Suprapubic skin (tissue), 4 donors: ENCODE data around the gene PMF1. TPM values are rescaled to one million over a fixed set of nuclear protein-coding genes. Genes with fewer than 3 reads are reported as not detected.
"Not testable (repeated sequence)": the region's sequence is repeated elsewhere in the genome, so short reads cannot be mapped to it uniquely, and the experiment has no call there.

Experiments used
- DNase-seq, 2 donors: peaks; one replicate each; pipeline ENCODE4 v3.0.0-alpha.2; 2019; ENCODE audit warnings: low spot score in 2 of 2
- H3K27ac ChIP-seq: fragments of 200-600 bp; sonication (generic); one replicate; pipeline ENCODE4 v1.5.1; 2019
- H3K27me3 ChIP-seq: fragments of 200-600 bp; sonication (generic); one replicate; pipeline ENCODE4 v1.5.1; 2019
- H3K36me3 ChIP-seq: fragments of 200-600 bp; sonication (generic); one replicate; pipeline ENCODE4 v1.5.1; 2019
- H3K4me1 ChIP-seq: fragments of 200-600 bp; sonication (generic); one replicate; pipeline ENCODE4 v1.5.1; 2019
- H3K4me3 ChIP-seq: fragments of 200-600 bp; sonication (generic); one replicate; pipeline ENCODE4 v1.5.1; 2019; ENCODE audit warnings: mild to moderate bottlenecking
- H3K9me3 ChIP-seq: fragments of 200-600 bp; sonication (generic); one replicate; pipeline ENCODE4 v1.5.1; 2019
- CTCF ChIP-seq, 2 donors: fragments of 200-600 bp in 1 of 2; fragments of 450-650 bp in 1 of 2; sonication (generic) in 1 of 2; IDR thresholded peaks; one replicate each; pipeline ENCODE4 v1.5.1; 2016 to 2019; ENCODE audit warnings: antibody characterized with exemption in 2 of 2, mild to moderate bottlenecking in 1 of 2, moderate library complexity in 1 of 2
- EP300 ChIP-seq: sonication (generic); formaldehyde crosslinking; IDR thresholded peaks from one replicate; pipeline ENCODE4 v1.6.1; 2017; ENCODE audit warnings: antibody characterized with exemption
- POLR2A ChIP-seq, 2 donors: fragments of 450-650 bp; IDR thresholded peaks; one replicate each; pipeline ENCODE4 v1.6.1; 2017; ENCODE audit warnings: antibody characterized with exemption in 2 of 2, mild to moderate bottlenecking in 2 of 2, moderate library complexity in 2 of 2
- POLR2AphosphoS5 ChIP-seq, 3 donors: sonication (generic); formaldehyde crosslinking; IDR thresholded peaks; one replicate each; pipeline ENCODE4 v1.6.1; 2017; ENCODE audit warnings: antibody characterized with exemption in 3 of 3
- WGBS: methylation state at CpG from one replicate; pipeline ENCODE4 v1.1.5; 2018; 5-methylcytosine and 5-hydroxymethylcytosine counted together
- total RNA-seq, 4 donors: library from RNA; depleted of rRNA; stranded (reverse); fragments of >200 nt; gene quantifications; one replicate each; pipeline ENCODE4 v1.1.0, GENCODE V29; 2016

The PMF1 gene
- total RNA-seq, 4 donors from 2014 or later, result 42.7 to 74.3 (median 70.1) TPM

- 66% methylated on average over 5 of the region's 5 CpGs for WGBS
- TF ChIP-seq POLR2A (IDR thresholded peaks at IDR 0.05), result no peak
- TF ChIP-seq EP300, result no peak
- no peak for TF ChIP-seq CTCF (IDR thresholded peaks at IDR 0.05)
- TF ChIP-seq POLR2AphosphoS5 (IDR thresholded peaks at IDR 0.05), result no peak
- Histone ChIP-seq H3K36me3 (peaks cover 47% of the 10 kb centered on the region), H3K4me3 (no peak overlapping the region), H3K4me1 (no peaks in the 10 kb centered on the region), H3K9me3 (no peaks in the 10 kb centered on the region), H3K27ac (no peak overlapping the region), H3K27me3 (no peaks in the 10 kb centered on the region)
- DNase-seq, result no peak
Measured at GRCh38 chr1:156167536-156167935, 45.3 kb upstream of the PMF1 start.

DNA sequence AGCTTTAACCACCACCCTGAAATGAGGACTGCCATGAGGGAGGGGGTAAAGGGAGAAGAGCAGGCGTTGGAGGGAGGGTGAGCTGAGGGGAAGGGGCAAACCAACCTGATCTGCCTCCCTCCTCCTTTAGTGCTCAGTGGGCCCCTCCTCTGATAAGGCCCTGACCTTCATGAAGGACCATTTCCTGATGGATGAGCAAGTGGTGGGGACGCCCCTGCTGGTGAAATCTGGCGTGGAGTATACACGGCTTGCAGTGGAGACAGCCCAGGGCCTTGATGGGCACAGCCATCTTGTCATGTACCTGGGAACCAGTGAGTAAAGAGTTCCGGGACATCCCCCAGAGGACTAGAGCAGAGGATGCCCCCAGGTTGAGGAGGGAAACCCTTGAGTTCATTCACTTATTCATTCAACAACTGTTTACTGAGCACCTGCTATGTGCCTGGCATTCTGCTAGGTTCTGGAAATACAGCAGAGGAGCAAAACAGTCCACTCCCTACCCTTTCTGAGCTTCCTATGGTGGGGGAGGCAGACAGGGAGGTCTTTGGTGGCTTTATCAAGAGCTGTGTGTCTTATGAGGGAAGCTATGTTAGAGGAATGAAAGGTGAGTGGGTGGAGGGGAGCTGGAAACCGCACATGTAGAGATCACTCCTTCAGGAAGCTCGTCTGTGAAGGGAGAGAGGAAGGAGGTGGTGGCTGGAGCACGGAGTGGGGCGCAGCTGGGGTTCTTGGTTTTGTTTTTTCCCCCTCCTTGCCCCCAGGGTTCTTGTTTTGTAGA lies 39.9 kb upstream of the PMF1 start:
- Histone ChIP-seq H3K4me3 (no peak overlapping the region), H3K4me1 (no peaks in the 10 kb centered on the region), H3K36me3 (peaks cover 57% of the 10 kb centered on the region), H3K9me3 (no peaks in the 10 kb centered on the region), H3K27me3 (no peaks in the 10 kb centered on the region), H3K27ac (no peak overlapping the region)
- TF ChIP-seq CTCF (IDR thresholded peaks at IDR 0.05) (no peak), POLR2A (IDR thresholded peaks at IDR 0.05) (no peak), POLR2AphosphoS5 (IDR thresholded peaks at IDR 0.05) (no peak), EP300 (no peak)
- WGBS, result 87% methylated on average over 9 of the region's 9 CpGs
- no peak for DNase-seq

- Histone ChIP-seq H3K4me1 (no peaks in the 10 kb centered on the region), H3K9me3 (no peaks in the 10 kb centered on the region), H3K36me3 (peaks cover 41% of the 10 kb centered on the region), H3K4me3 (no peak overlapping the region), H3K27ac (no peak overlapping the region), H3K27me3 (no peaks in the 10 kb centered on the region)
- TF ChIP-seq POLR2A (IDR thresholded peaks at IDR 0.05), result no peak
- no peak for TF ChIP-seq EP300
- TF ChIP-seq CTCF (IDR thresholded peaks at IDR 0.05), result no peak
- WGBS, result 70% methylated on average over 2 of the region's 12 CpGs
- DNase-seq, result no peak
Measured at GRCh38 chr1:156176610-156177210, 36.1 kb upstream of the PMF1 start.

DNA sequence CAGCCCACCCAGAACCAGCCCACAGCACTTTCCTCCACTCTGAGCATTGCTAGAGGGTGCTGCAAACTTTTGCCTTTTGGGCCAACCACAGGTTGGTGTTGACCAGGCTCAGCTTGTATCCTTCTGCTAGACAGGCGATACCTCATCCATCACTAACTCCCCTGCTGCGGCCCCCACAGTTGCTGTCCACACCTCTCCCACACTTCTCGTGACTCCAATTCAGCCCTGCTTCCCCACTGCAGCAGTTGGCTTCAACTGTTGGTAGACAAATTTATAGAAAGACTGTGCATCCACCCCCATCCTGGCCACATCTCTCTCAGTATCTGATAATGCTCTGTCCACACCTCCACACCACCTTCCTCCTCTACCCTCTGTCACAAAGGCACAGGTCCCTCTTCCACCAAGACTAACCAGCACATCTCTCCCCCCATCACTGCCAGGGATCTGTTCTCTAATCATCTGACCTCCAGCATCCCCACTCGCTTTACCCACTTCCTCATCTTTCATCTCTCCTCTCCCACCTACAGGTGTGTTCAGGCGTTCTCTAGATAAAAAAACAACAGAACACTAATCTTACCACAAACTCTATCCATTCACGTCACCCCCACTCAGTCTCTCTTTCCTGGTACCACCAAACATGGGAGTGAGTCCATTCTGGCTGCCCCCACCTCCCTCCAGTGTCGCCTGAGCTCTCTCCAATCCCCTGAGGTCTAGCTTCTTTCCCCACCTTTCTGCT lies 34.7 kb upstream of the PMF1 start:
- TF ChIP-seq POLR2AphosphoS5 (IDR thresholded peaks at IDR 0.05) (no peak), CTCF (IDR thresholded peaks at IDR 0.05) (no peak), EP300 (no peak), POLR2A (IDR thresholded peaks at IDR 0.05) (no peak)
- DNase-seq, result no peak
- Histone ChIP-seq H3K4me1 (no peaks in the 10 kb centered on the region), H3K27ac (no peak overlapping the region), H3K9me3 (no peaks in the 10 kb centered on the region), H3K36me3 (peaks cover 41% of the 10 kb centered on the region), H3K27me3 (no peaks in the 10 kb centered on the region), H3K4me3 (no peak overlapping the region)
- 83% methylated on average over 7 of the region's 7 CpGs for WGBS

DNA sequence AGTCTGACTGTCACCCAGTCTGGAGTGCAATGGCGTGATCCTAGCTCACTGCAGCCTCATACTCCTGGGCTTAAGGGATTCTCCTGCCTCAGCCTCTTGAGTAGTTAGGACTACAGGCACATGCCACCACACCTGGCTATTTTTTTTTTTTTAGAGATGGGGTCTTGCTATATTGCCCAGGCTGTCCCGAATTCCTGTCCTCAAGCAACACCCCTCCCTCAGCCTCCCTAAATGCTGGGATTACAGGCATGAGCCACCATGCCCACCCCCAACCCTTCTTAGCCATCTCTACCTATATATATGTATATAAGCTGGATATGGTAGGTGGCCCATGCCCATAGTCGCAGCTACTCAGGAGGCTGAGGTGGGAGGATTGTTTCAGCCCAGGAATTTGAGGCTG lies 32.3 kb upstream of the PMF1 start:
- no peak for TF ChIP-seq POLR2AphosphoS5 (IDR thresholded peaks at IDR 0.05)
- TF ChIP-seq EP300, result no peak
- TF ChIP-seq POLR2A (IDR thresholded peaks at IDR 0.05), result no peak
- TF ChIP-seq CTCF (IDR thresholded peaks at IDR 0.05), result no peak
- 95% methylated on average over 3 of the region's 3 CpGs for WGBS
- Histone ChIP-seq H3K4me1 (no peaks in the 10 kb centered on the region), H3K27me3 (no peaks in the 10 kb centered on the region), H3K36me3 (peaks cover 24% of the 10 kb centered on the region), H3K9me3 (no peaks in the 10 kb centered on the region), H3K4me3 (no peak overlapping the region), H3K27ac (no peak overlapping the region)
- no peak for DNase-seq

DNA sequence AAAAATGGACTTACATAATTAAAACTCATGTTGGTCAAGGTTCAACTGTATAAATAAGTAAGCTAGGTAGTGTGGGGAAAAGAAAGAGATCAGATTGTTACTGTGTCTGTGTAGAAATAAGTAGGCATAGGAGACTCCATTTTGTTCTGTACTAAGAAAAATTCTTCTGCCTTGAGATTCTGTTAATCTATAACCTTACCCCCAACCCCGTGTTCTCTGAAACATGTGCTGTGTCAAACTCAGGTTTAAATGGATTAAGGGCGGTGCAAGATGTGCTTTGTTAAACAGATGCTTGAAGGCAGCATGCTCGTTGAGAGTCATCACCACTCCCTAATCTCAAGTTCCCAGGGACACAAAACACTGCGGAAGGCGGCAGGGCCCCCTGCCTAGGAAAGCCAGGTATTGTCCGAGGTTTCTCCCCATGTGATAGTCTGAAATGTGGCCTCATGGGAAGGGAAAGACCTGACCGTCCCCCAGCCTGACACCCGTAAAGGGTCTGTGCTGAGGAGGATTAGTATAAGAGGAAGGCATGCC lies 31.3 kb upstream of the PMF1 start:
- not testable (repeated sequence) for H3K27me3 ChIP-seq, DNase-seq, H3K9me3 ChIP-seq, H3K27ac ChIP-seq, H3K4me3 ChIP-seq, H3K4me1 ChIP-seq
- H3K36me3 ChIP-seq, result peaks cover 20% of the 10 kb centered on the region
- WGBS, result 57% methylated on average over 8 of the region's 8 CpGs

GRCh38 chr1:156182010-156182779 lies 30.6 kb upstream of the PMF1 start:
- H3K27me3 ChIP-seq, DNase-seq, H3K4me1 ChIP-seq, H3K27ac ChIP-seq, H3K9me3 ChIP-seq, H3K4me3 ChIP-seq: not testable (repeated sequence)
- peaks cover 13% of the 10 kb centered on the region for H3K36me3 ChIP-seq
- 82% methylated on average over 12 of the region's 12 CpGs for WGBS
